HG02763 (cell line): ENCODE results near the gene ZNF385B.
"Not testable (repeated sequence)": the region's sequence is repeated elsewhere in the genome, so short reads cannot be mapped to it uniquely, and the experiment has no call there.

Experiments
- ATAC-seq: cut with Tn5 transposase; IDR thresholded peaks from one replicate; pipeline ENCODE4 v1.9.1; 2021; ENCODE audit warnings: mild to moderate bottlenecking, moderate library complexity; ENCODE audit not compliant: unreplicated experiment

Gene ZNF385B

DNA sequence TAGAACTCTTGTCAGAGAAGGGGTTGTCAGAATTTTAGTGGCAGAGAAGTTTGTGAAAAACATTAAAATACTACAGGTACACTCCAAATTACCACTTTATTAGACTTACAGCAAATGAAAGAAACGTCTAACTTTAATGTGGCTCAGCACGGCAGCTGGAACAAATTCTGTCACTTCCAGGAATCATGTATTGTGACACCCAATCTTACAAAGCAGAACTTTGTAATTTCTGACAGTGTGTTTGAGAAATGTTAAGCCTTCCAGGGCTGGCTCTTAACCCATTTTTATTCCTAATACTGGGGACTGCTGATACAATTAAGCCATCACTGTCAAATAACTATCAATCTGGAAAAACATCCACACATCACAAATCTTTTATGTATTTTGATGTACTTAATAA is 216.4 kb downstream of the ZNF385B start:
- ATAC-seq, result no peak

GRCh38 chr2:179642462-179642861 is 218.9 kb downstream of the ZNF385B start:
- ATAC-seq, result no peak

GRCh38 chr2:179636995-179637394 is 224.4 kb downstream of the ZNF385B start:
- no peak for ATAC-seq

DNA sequence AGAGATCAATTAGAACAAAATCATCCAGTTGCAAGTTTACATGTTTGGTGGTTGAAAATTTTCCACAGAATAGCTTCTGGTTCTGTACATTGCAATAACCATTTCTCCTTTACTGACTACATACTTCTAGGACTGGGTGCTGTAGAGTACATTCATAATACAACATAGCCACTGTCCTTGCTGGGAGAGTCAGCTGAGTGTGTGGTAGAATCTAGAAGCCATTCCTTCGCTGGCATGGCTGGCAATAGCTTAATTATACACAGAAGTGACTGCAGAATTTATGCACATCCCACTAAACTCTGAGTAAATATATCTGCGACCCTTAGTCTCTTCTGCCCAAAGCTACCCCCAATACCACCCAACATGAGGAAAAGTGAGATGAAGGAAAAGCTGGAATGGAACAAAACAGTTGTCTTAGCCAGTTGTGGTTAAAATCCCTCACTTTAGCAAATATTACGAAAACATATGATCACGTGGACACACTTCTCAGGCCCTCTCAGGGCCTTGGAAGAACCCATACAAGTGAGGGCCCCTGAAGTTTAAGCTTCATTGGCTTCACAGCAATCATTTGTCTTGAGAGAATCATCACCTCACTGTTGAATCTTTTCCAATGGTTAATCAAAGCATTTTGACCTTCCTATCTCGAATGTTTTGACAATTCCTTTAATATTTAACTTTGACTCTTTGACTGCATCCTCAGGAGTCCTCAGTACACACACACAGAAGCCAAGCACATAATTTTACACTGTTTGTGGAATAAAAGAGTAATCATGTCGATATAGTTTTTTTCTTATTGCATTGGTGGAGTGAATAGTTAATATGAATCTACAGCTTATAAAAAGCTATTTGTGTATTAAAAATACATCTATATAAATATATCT is 225.1 kb downstream of the ZNF385B start:
- no peak for ATAC-seq

- not testable (repeated sequence) for ATAC-seq
Observed at GRCh38 chr2:179631769-179632385, 229.5 kb downstream of the ZNF385B start.

DNA sequence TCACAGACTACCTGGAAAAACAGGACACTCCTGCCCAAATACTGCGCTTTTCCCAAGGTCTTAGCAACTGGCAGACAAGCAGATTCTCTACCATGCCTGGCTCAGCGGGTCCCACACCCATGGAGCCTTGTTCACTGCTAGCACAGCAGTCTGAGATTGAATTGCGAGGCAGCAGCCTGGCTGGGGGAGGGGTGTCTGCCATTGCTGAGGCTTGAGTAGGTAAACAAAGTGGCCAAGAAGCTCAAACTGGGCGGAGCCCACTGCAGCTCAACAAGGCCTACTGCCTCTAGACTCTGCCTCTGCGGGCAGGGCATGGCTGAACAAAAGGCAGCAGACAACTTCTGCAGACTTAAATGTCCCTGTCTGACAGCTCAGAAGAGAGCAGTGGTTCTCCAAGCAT is 231.6 kb downstream of the ZNF385B start:
- not testable (repeated sequence) for ATAC-seq

DNA sequence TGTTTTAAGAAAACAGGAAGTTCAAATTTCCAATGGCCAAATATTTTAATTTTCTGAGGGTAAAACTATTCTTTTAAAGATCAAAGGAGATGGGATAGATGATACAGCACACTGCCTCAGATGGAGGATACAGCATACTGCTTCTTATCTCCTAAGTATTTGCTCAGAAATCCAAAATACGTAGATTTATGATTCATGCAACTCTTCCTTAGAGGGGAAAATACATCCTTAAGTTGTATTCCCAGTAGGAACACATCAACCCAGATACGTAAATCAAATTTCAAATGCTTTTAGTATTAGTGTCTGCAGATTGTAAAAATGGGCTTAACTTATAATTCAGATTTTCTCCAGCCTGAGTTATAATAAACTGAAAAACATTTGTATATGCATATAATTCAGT is 235.2 kb downstream of the ZNF385B start:
- no peak for ATAC-seq

- no peak for ATAC-seq
Observed at GRCh38 chr2:179622635-179623300, 238.6 kb downstream of the ZNF385B start.

DNA sequence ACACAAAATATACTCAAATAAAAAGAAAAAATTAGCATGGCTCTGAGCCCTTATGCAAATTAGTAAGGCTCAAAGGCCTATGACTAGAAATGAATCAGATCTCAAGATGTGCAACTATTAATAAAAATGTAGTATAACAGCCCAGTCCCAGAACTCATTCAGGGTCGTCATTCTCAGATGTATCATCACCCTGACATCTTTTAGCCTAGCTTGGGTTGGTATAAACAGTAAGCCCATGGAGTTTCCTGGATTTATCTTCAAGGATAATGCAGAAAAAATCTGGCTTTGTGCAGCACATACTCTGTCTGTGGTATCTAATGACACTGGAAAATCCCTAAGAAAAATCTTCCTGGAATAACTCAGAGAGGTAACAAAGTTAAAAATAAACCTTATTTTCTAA is 239.3 kb downstream of the ZNF385B start:
- ATAC-seq, result no peak

- no peak for ATAC-seq
Observed at GRCh38 chr2:179619947-179620467, 241.4 kb downstream of the ZNF385B start.

DNA sequence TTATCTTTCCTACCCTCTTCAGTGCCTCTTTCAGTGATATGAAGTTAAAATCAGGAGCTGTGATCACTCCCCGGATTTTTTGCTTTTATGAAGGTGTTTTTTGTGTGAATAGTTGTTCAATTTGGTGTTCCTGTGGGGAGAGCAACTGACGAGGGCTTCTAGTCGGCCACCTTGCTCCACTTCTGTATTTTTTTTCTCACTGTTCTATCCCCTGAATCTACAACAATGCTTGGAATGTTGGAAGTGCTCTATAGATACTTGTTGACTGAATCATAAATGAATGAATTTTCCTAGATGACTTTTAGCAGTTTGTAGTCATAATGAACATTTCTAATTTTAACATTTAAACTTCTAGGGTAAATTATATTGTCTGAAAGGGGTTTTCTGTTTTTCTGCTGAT is 247.3 kb downstream of the ZNF385B start:
- no peak for ATAC-seq

- no peak for ATAC-seq
Observed at GRCh38 chr2:179613701-179614100, 247.7 kb downstream of the ZNF385B start.

DNA sequence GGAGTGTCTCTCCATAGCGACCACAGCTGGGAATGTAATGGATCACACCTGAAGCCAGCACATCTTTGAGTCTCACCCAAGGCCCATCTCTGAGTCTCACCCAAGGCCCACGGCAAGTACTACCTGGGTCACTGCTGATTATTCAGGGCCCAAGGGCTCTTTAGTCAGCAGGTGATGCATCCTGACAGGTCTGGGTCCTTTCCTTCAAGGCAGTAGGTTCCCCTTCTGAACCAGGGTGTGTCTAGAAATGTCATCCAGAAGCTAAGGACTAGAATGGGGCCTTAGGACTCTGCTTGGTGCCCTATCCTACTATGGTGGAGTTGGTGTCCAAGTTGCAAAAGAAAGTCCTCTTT is 248.1 kb downstream of the ZNF385B start:
- no peak for ATAC-seq

DNA sequence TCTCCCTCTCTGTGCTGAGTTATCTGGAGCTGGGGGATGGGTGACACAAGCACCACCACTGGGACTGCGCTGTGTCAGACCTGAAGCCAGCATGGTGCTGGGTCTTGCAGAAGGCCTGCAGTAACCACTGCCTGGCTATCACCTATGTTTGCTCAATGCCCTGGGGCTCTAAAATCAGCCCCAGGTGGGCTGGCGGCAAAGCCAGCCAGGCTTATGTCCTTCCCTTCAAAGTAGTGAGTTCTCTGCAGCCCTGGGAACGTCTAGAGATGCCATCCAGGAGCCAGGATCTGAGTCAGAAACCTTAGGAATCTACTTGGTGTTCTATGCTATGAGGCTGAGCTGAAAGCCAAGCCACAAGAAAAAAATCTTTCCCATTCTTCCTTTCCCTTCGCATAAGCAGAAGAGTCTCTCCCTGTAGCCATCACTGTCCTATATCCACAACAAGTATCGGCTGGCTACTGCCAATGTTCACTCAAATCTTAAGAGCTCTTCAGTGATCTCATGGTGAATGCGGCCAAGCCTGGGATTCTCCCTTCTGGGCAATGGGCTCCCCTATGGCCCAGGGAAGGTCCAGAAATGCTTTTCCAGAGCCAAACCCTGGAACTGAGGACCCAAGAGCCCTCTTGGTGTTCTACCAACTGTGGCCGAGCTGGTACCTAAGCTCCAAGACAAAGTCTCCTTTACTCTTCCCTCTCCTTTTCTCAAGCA is 248.7 kb downstream of the ZNF385B start:
- ATAC-seq, result no peak

- ATAC-seq, result no peak
Observed at GRCh38 chr2:179612108-179612507, 249.3 kb downstream of the ZNF385B start.

DNA sequence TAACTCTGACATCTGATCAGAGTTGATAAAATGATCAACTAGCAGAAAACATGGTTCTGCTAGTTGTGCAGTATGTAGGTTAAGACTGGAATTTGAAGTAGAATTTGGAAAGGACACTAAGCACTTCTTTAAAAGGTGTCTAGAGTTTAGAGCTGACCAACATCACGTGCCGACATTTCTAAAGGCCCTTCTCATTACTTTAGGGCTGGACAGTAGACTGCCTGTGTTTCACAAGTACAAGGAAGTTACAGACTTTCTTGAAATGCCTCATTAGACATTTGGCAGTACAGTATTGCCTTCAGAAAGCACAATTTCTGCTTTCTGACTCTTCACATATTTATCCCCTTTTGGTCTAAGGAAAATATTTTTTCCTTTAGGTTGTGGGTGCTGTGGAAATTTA is 255.3 kb downstream of the ZNF385B start:
- no peak for ATAC-seq

- no peak for ATAC-seq
Observed at GRCh38 chr2:179605341-179605740, 256.1 kb downstream of the ZNF385B start.

DNA sequence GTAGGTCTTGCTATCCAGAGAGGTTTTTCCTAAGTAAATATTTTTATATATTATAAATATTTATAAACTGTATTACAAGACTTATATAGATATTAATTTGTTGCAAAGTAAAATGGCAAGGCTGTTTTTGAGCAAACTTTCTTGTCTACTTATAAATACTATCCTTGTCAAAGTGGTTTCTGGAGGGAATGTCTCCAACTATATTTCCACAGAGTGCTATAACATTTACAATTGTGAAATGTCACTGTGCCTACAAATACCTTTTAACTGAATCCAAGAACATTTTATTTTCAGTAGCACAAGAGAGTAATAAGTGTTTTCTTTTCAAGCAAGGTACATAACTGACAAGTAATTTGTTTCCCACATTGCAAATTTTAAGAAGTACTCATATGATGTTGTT is 256.8 kb downstream of the ZNF385B start:
- no peak for ATAC-seq

GRCh38 chr2:179602452-179602851 is 259.0 kb downstream of the ZNF385B start:
- no peak for ATAC-seq

- ATAC-seq, result no peak
Observed at GRCh38 chr2:179596018-179596417, 265.4 kb downstream of the ZNF385B start.

DNA sequence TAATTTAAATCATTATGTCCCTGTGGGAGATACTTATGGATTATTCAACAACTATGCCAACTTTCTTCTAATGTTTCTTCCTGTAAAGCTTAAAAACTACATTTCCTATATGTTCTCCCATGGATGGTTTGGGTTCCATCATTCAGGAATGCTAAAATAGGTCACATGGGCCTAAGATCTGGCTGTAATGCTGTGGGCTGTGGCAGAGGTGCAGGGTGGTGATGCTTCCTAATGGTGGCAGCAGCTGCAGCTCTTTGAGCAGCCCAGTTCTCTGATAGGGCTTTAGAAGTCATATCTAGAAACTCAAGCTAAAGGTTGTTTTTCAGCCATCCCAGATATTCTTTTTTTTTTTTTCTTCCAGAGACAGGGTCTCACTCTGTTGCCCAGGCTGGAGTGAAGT is 266.1 kb downstream of the ZNF385B start:
- no peak for ATAC-seq
